GM10266 (cell line): ENCODE measurements around the gene ADAM15.
A peak's percentile ranks its signal among the peaks of the same experiment; 100 is the strongest.

Experiments
- DNase-seq: peaks from one replicate; pipeline ENCODE4 v3.0.0; 2012; ENCODE audit errors: extremely low spot score
- TF ChIP-seq, protein P1 (sequence below): IDR thresholded peaks from 2 replicates; pipeline ENCODE4 v1.5.1; 2012; ENCODE audit warnings: mild to moderate bottlenecking, low read depth; ENCODE audit not compliant: control insufficient read depth, insufficient read depth; ENCODE audit errors: missing control alignments

Gene ADAM15

GRCh38 chr1:155086128-155086741 lies 35.1 kb downstream of the ADAM15 start:
- peak; percentile 85 for DNase-seq
- TF ChIP-seq, protein P1, sequence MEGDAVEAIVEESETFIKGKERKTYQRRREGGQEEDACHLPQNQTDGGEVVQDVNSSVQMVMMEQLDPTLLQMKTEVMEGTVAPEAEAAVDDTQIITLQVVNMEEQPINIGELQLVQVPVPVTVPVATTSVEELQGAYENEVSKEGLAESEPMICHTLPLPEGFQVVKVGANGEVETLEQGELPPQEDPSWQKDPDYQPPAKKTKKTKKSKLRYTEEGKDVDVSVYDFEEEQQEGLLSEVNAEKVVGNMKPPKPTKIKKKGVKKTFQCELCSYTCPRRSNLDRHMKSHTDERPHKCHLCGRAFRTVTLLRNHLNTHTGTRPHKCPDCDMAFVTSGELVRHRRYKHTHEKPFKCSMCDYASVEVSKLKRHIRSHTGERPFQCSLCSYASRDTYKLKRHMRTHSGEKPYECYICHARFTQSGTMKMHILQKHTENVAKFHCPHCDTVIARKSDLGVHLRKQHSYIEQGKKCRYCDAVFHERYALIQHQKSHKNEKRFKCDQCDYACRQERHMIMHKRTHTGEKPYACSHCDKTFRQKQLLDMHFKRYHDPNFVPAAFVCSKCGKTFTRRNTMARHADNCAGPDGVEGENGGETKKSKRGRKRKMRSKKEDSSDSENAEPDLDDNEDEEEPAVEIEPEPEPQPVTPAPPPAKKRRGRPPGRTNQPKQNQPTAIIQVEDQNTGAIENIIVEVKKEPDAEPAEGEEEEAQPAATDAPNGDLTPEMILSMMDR, result peak; percentile 97

DNA sequence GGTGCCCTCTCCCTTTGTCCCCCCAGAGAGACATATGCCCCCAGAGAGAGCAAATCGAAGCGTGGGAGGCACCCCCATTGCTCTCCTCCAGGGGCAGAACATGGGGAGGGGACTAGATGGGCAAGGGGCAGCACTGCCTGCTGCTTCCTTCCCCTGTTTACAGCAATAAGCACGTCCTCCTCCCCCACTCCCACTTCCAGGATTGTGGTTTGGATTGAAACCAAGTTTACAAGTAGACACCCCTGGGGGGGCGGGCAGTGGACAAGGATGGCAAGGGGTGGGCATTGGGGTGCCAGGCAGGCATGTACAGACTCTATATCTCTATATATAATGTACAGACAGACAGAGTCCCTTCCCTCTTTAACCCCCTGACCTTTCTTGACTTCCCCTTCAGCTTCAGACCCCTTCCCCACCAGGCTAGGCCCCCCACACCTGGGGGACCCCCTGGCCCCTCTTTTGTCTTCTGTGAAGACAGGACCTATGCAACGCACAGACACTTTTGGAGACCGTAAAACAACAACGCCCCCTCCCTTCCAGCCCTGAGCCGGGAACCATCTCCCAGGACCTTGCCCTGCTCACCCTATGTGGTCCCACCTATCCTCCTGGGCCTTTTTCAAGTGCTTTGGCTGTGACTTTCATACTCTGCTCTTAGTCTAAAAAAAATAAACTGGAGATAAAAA lies 35.9 kb downstream of the ADAM15 start:
- DNase-seq, result no peak
- TF ChIP-seq, protein P1, result no peak

- DNase-seq, result peak; percentile 78
- TF ChIP-seq, protein P1, result peak; percentile 98
These were observed 40.2 kb downstream of the ADAM15 start for GRCh38 chr1:155091071-155092051.

- DNase-seq, result no peak
- TF ChIP-seq, protein P1, result no peak
These were observed 41.0 kb downstream of the ADAM15 start for GRCh38 chr1:155092131-155092530.

DNA sequence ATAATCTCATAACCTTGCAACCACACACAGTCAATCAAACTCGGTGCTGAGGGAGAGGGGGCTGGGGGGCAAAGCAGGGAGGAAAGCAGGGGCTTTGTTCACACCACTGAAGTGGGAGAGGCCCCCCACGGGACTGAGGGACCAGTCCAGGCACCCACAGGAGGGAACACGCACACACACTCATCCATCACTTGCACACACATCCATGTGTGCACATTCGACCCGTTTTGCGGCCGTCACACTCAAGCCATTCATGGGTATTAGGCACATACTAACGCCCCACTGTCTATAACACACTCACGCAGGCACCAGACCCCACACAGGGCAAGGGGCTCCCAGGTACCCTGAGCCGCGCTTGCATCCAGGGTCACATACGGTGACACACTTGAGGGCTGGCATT lies 41.5 kb downstream of the ADAM15 start:
- no peak for DNase-seq
- TF ChIP-seq, protein P1, result no peak

DNA sequence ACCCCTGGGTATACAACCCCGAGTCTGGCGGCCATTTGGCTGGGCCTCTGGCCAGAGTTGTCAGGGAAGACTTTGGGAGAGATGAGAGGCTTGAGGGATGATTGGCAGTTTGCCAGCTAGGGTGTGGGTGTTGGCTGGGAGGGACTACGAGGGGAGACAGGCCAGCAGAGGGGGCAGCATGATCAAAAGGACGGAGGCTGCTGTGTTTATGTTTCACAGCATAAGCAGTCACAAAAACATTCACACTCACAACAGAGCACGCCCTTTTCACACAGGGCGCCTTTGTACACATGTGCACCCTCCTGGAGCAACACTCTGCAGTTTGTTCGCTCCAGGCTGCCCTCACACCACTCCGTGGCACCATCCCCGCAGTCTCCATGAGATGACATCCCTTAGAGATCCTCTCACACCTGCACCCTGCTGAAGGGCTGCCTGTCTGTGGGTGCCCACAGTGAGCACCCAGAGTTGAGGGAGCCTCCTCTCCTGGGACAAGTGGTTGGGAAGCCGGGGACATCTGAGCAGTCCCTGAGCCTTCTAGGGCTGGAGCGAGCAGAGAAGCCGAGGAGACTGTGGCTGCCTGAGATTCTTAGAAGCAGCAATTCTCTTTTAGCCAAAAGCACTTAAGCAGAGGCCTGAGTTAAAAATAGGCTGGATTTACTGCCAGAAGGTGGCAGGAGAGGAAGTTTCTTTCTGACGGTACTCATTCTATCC lies 43.0 kb downstream of the ADAM15 start:
- DNase-seq, result no peak
- TF ChIP-seq, protein P1, result no peak
